BJ (cell line): ENCODE results near the gene KRTAP12-1. TPM values are rescaled to one million over a fixed set of nuclear protein-coding genes. Genes with fewer than 3 reads are reported as not detected.

ENCODE experiments used
- CTCF ChIA-PET: fragments of 350-600 bp; formaldehyde crosslinking; extraction: SDS; loops from one replicate; lab custom pipeline; 2021; ENCODE audit warnings: antibody characterized with exemption, inconsistent platforms; lab: Yijun Ruan, JAX
- POLR2A ChIA-PET: fragments of 300-600 bp; sonication (Branson Sonifier 250); formaldehyde crosslinking; extraction: SDS; loops from one replicate; lab custom pipeline; 2021; ENCODE audit warnings: antibody characterized with exemption; lab: Charles Lee
- DNase-seq: peaks from one replicate; pipeline ENCODE4 v3.0.0-alpha.2; 2011; ENCODE audit warnings: low read depth
- H3K27me3 ChIP-seq: 2 replicates; pipeline ENCODE4 v1.6.0; 2011; ENCODE audit warnings: low read length; ENCODE audit not compliant: control insufficient read depth, insufficient read depth
- H3K36me3 ChIP-seq: 2 replicates; pipeline ENCODE4 v1.5.1; 2011; ENCODE audit warnings: low read length; ENCODE audit not compliant: control insufficient read depth, insufficient read depth
- H3K4me3 ChIP-seq: 2 replicates; pipeline ENCODE4 v1.5.1; 2011; ENCODE audit warnings: low read depth, mild to moderate bottlenecking, control low read depth, low read length
- CTCF ChIP-seq: IDR thresholded peaks from 2 replicates; pipeline ENCODE4 v1.5.1; 2011; ENCODE audit warnings: low read depth, mild to moderate bottlenecking, control low read depth, inconsistent platforms, low read length, moderate library complexity; ENCODE audit not compliant: insufficient read depth
- polyA plus RNA-seq: library from polyadenylated mRNA; depleted of rRNA; stranded (reverse); fragments of >200 nt; gene quantifications from 2 replicates; pipeline ENCODE4 v1.2.3, GENCODE V29; 2011

KRTAP12-1 gene
- polyA plus RNA-seq, 1 experiment = not detected

GRCh38 chr21:44703731-44704635, 22.0 kb upstream of the KRTAP12-1 start:
- no peak for DNase-seq
- TF ChIP-seq CTCF = no peak
- Histone ChIP-seq H3K4me3 (no peak overlapping the region), H3K36me3 (no peaks in the 10 kb centered on the region), H3K27me3 (peaks cover 39% of the 10 kb centered on the region)
- ChIA-PET CTCF (no interaction called here), POLR2A (no interaction called here)

GRCh38 chr21:44702973-44703730, 21.2 kb upstream of the KRTAP12-1 start:
- DNase-seq = no peak
- Histone ChIP-seq H3K27me3 (peaks cover 31% of the 10 kb centered on the region), H3K4me3 (no peak overlapping the region), H3K36me3 (no peaks in the 10 kb centered on the region)
- ChIA-PET POLR2A (no interaction called here), CTCF (no interaction called here)
- TF ChIP-seq CTCF = no peak

GRCh38 chr21:44702111-44702972, 20.4 kb upstream of the KRTAP12-1 start:
- Histone ChIP-seq H3K36me3 (no peaks in the 10 kb centered on the region), H3K27me3 (peaks cover 28% of the 10 kb centered on the region), H3K4me3 (no peak overlapping the region)
- no peak for TF ChIP-seq CTCF
- DNase-seq = no peak
- CTCF ChIA-PET = no interaction called here
- POLR2A ChIA-PET = no interaction called here

- TF ChIP-seq CTCF = no peak
- ChIA-PET CTCF (interaction anchor here (0.7 kb wide), 1 partner anchor 9 kb away, joined by 3 read pairs; no protein-coding TSS in a partner anchor), POLR2A (no interaction called here)
- Histone ChIP-seq H3K36me3 (no peaks in the 10 kb centered on the region), H3K4me3 (no peak overlapping the region), H3K27me3 (peaks cover 27% of the 10 kb centered on the region)
- DNase-seq = no peak
Observed at GRCh38 chr21:44701541-44701940, 19.6 kb upstream of the KRTAP12-1 start.
